PC-9 (cell line): Measurements from ENCODE around the gene ITPKB. TPM values are rescaled to one million over a fixed set of nuclear protein-coding genes. Genes with fewer than 3 reads are reported as not detected.

Experiments
- BruUV-seq: library from RNA; stranded (reverse); fragments of 400-500 nt; replicated peaks from 2 replicates; lab custom pipeline; 2021; lab: Mats Ljungman, UMichigan
- CTCF ChIA-PET: fragments of 300-600 bp; sonication (Branson Sonifier 250); formaldehyde crosslinking; loops from one replicate; lab custom pipeline; 2022; ENCODE audit warnings: antibody characterized with exemption; lab: Charles Lee
- POLR2A ChIA-PET: fragments of 300-600 bp; sonication (Branson Sonifier 250); formaldehyde crosslinking; loops from one replicate; lab custom pipeline; 2022; ENCODE audit warnings: antibody characterized with exemption; ENCODE audit not compliant: unreplicated experiment; lab: Charles Lee
- DNase-seq, 2 experiments: peaks; one replicate each; pipeline versions ENCODE4 v3.0.0 to v3.0.0-alpha.2; 2015 to 2022; ENCODE audit warnings: mixed read lengths in 1 of 2
- H2AFZ ChIP-seq: fragments of 200-600 bp; sonication (generic); 2 replicates; pipeline ENCODE4 v1.8.1; 2017; ENCODE audit warnings: antibody characterized with exemption
- H3F3A ChIP-seq: fragments of 200-600 bp; sonication (generic); 2 replicates; pipeline ENCODE4 v1.8.1; 2017; ENCODE audit warnings: antibody characterized with exemption, mild to moderate bottlenecking, low read depth; ENCODE audit not compliant: insufficient read depth
- H3K27ac ChIP-seq: fragments of 200-600 bp; sonication (generic); 2 replicates; pipeline ENCODE4 v1.6.1; 2016; ENCODE audit warnings: mixed run types
- H3K27me3 ChIP-seq: fragments of 200-600 bp; sonication (generic); 2 replicates; pipeline ENCODE4 v1.6.1; 2016; ENCODE audit warnings: low read depth, mixed run types; ENCODE audit not compliant: insufficient read depth
- H3K36me3 ChIP-seq: fragments of 200-600 bp; sonication (generic); 2 replicates; pipeline ENCODE4 v1.6.1; 2016; ENCODE audit warnings: low read depth, mixed run types
- H3K4me1 ChIP-seq: fragments of 200-600 bp; sonication (generic); replicated peaks from 2 replicates; pipeline ENCODE4 v1.6.1; 2016; ENCODE audit warnings: mixed run types; ENCODE audit not compliant: insufficient read depth
- H3K4me2 ChIP-seq: fragments of 200-600 bp; sonication (generic); 2 replicates; pipeline ENCODE4 v1.6.1; 2017; ENCODE audit warnings: mixed run types
- H3K4me3 ChIP-seq: fragments of 200-600 bp; sonication (generic); 2 replicates; pipeline ENCODE4 v1.6.1; 2016; ENCODE audit warnings: mixed run types
- H3K79me2 ChIP-seq: fragments of 200-600 bp; sonication (generic); 2 replicates; pipeline ENCODE4 v1.6.1; 2017; ENCODE audit warnings: low read depth, mixed run types
- H3K9me2 ChIP-seq: fragments of 200-600 bp; sonication (generic); 2 replicates; pipeline ENCODE4 v1.8.1; 2017; ENCODE audit warnings: mild to moderate bottlenecking; ENCODE audit not compliant: insufficient read depth
- H3K9me3 ChIP-seq: fragments of 200-600 bp; sonication (generic); 2 replicates; pipeline ENCODE4 v1.8.1; 2016; ENCODE audit warnings: low read depth; ENCODE audit not compliant: insufficient read depth
- H4K20me1 ChIP-seq: fragments of 200-600 bp; sonication (generic); 2 replicates; pipeline ENCODE4 v1.8.1; 2017; ENCODE audit not compliant: insufficient read depth
- CTCF ChIP-seq: fragments of 200-600 bp; sonication (generic); conservative IDR thresholded peaks from 2 replicates; pipeline ENCODE4 v1.6.1; 2017; ENCODE audit warnings: mixed run types, antibody characterized with exemption, mild to moderate bottlenecking, moderate library complexity
- EZH2 ChIP-seq: fragments of 200-600 bp; sonication (generic); IDR thresholded peaks from 2 replicates; pipeline ENCODE4 v1.8.0; 2017; ENCODE audit warnings: antibody characterized with exemption, low read depth
- intact Hi-C: fragments of 100-400 bp; cut with micrococcal nuclease; formaldehyde crosslinking; loops from one replicate; pipeline ENCODE4 v1.10.0; 2022; ENCODE audit not compliant: unreplicated experiment
- total RNA-seq: library from RNA; stranded (reverse); gene quantifications from 2 replicates; pipeline ENCODE4 v1.2.3, GENCODE V29; 2021

Gene ITPKB
- total RNA-seq, 1 experiment from 2014 or later: 13.4 TPM

GRCh38 chr1:226611301-226611700 is 127.8 kb downstream of the ITPKB start:
- no peaks in the 10 kb centered on the region for H3K4me1 ChIP-seq
- no peak overlapping the region for H3K4me2 ChIP-seq
- no peaks in the 10 kb centered on the region for H3K9me2 ChIP-seq
- no peaks in the 10 kb centered on the region for H3K9me3 ChIP-seq
- TF ChIP-seq EZH2: no peak
- TF ChIP-seq CTCF: no peak
- POLR2A ChIA-PET: no interaction called here
- H2AFZ ChIP-seq: no peak overlapping the region
- CTCF ChIA-PET: no interaction called here
- no TSS peak for BruUV-seq
- H3K79me2 ChIP-seq: no peaks in the 10 kb centered on the region
- no peak overlapping the region for H3K27ac ChIP-seq
- H3K27me3 ChIP-seq: peaks cover 9% of the 10 kb centered on the region; the same call in 1 of the 2 replicates
- no peak for DNase-seq
- intact Hi-C loops: no loop called here
- no peaks in the 10 kb centered on the region for H4K20me1 ChIP-seq
- no peaks in the 10 kb centered on the region for H3K36me3 ChIP-seq
- no peaks in the 10 kb centered on the region for H3F3A ChIP-seq
- H3K4me3 ChIP-seq: no peak overlapping the region

DNA sequence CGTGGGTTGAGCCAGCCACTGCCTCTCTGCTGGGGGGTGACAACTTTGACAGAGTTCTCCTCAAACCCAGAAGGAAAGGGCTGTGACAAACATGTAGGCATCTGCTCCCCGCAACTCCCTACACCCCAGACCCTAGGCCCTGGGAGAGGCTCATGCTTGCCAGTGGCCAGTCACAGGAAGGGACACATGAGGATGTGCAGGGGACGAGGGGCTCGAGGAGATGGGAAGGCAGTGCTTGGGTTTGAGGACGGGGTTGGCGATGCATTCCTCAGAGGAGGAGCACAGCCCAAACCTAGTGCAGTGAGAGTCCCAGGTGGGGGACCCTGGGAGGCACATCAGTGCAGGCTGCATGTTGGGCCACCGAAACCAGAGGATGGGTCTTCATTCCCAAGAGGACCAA is 128.4 kb downstream of the ITPKB start:
- Histone ChIP-seq H2AFZ (no peak overlapping the region), H3K4me3 (no peak overlapping the region), H3K27me3 (peaks cover 9% of the 10 kb centered on the region; the same call in 1 of the 2 replicates), H3K27ac (no peak overlapping the region), H3K79me2 (no peaks in the 10 kb centered on the region), H3K9me2 (no peaks in the 10 kb centered on the region), H3K9me3 (no peaks in the 10 kb centered on the region), H3K4me2 (no peak overlapping the region), H3K4me1 (no peaks in the 10 kb centered on the region), H3K36me3 (no peaks in the 10 kb centered on the region), H3F3A (no peaks in the 10 kb centered on the region), H4K20me1 (no peaks in the 10 kb centered on the region)
- no peak for DNase-seq
- TF ChIP-seq EZH2 (no peak), CTCF (no peak)
- ChIA-PET CTCF (no interaction called here), POLR2A (no interaction called here)
- BruUV-seq: no TSS peak
- intact Hi-C loops: no loop called here

- CTCF ChIA-PET: no interaction called here
- H2AFZ ChIP-seq: no peak overlapping the region
- no peaks in the 10 kb centered on the region for H3K4me1 ChIP-seq
- POLR2A ChIA-PET: no interaction called here
- intact Hi-C loops: no loop called here
- no peaks in the 10 kb centered on the region for H3K9me2 ChIP-seq
- no peaks in the 10 kb centered on the region for H3K9me3 ChIP-seq
- H3K27ac ChIP-seq: no peak overlapping the region
- no peak for TF ChIP-seq EZH2
- TF ChIP-seq CTCF: no peak
- H3K27me3 ChIP-seq: peaks cover 13% of the 10 kb centered on the region
- H3K4me2 ChIP-seq: no peak overlapping the region
- H4K20me1 ChIP-seq: no peaks in the 10 kb centered on the region
- no TSS peak for BruUV-seq
- DNase-seq: no peak
- H3K79me2 ChIP-seq: no peaks in the 10 kb centered on the region
- H3K36me3 ChIP-seq: no peaks in the 10 kb centered on the region
- H3F3A ChIP-seq: no peaks in the 10 kb centered on the region
- no peak overlapping the region for H3K4me3 ChIP-seq
These were observed 129.1 kb downstream of the ITPKB start for GRCh38 chr1:226609836-226610455.
